ENCODE measurements around the gene YBX3. TPM values are rescaled to one million over a fixed set of nuclear protein-coding genes. Genes with fewer than 3 reads are reported as not detected.

The YBX3 gene
- polyA plus RNA-seq: 140 TPM
- long read RNA-seq, donor 1, transcript YBX3-201 (10 exons, 1,796 nt): minor isoform, 7 of 23 reads
- long read RNA-seq, donor 1, transcript YBX3-202 (9 exons, 1,708 nt): major isoform, 9 of 23 reads
- long read RNA-seq, donor 1, partial matches to known transcripts: 5 of 23 reads
- long read RNA-seq, donor 1, other reads (novel, unspliced or antisense): 0 of 23 reads
- long read RNA-seq, donor 2, transcript YBX3-201 (10 exons, 1,796 nt): minor isoform, 12 of 67 reads
- long read RNA-seq, donor 2, transcript YBX3-202 (9 exons, 1,708 nt): major isoform, 17 of 67 reads
- long read RNA-seq, donor 2, partial matches to known transcripts: 26 of 67 reads
- long read RNA-seq, donor 2, other reads (novel, unspliced or antisense): 5 of 67 reads
- long read RNA-seq, donor 3: 0 reads
- long read RNA-seq, donor 4: 0 reads
- long read RNA-seq, donor 5, transcript YBX3-202 (9 exons, 1,708 nt): major isoform, 8 of 23 reads
- long read RNA-seq, donor 5, transcript YBX3-201 (10 exons, 1,796 nt): major isoform, 8 of 23 reads
- long read RNA-seq, donor 5, partial matches to known transcripts: 7 of 23 reads
- long read RNA-seq, donor 5, other reads (novel, unspliced or antisense): 0 of 23 reads
- long read RNA-seq, donor 6, transcript YBX3-201 (10 exons, 1,796 nt): minor isoform, 5 of 38 reads
- long read RNA-seq, donor 6, transcript YBX3-202 (9 exons, 1,708 nt): major isoform, 8 of 38 reads
- long read RNA-seq, donor 6, partial matches to known transcripts: 20 of 38 reads
- long read RNA-seq, donor 6, other reads (novel, unspliced or antisense): 0 of 38 reads
- long read RNA-seq, donor 7, transcript YBX3-202 (9 exons, 1,708 nt): minor isoform, 6 of 27 reads
- long read RNA-seq, donor 7, transcript YBX3-201 (10 exons, 1,796 nt): major isoform, 8 of 27 reads
- long read RNA-seq, donor 7, partial matches to known transcripts: 10 of 27 reads
- long read RNA-seq, donor 7, other reads (novel, unspliced or antisense): 0 of 27 reads
- long read RNA-seq, donor 8, transcript YBX3-201 (10 exons, 1,796 nt): major isoform, 9 of 41 reads
- long read RNA-seq, donor 8, transcript YBX3-202 (9 exons, 1,708 nt): minor isoform, 8 of 41 reads
- long read RNA-seq, donor 8, partial matches to known transcripts: 19 of 41 reads
- long read RNA-seq, donor 8, other reads (novel, unspliced or antisense): 0 of 41 reads
- long read RNA-seq, donor 9, transcript YBX3-201 (10 exons, 1,796 nt): major isoform, 6 of 17 reads
- long read RNA-seq, donor 9, partial matches to known transcripts: 5 of 17 reads
- long read RNA-seq, donor 9, other reads (novel, unspliced or antisense): 0 of 17 reads
- long read RNA-seq, donor 10, transcript YBX3-201 (10 exons, 1,796 nt): minor isoform, 7 of 40 reads
- long read RNA-seq, donor 10, transcript YBX3-202 (9 exons, 1,708 nt): major isoform, 17 of 40 reads
- long read RNA-seq, donor 10, partial matches to known transcripts: 15 of 40 reads
- long read RNA-seq, donor 10, other reads (novel, unspliced or antisense): 0 of 40 reads
- long read RNA-seq, donor 11, transcript YBX3-202 (9 exons, 1,708 nt): major isoform, 9 of 35 reads
- long read RNA-seq, donor 11, transcript YBX3-201 (10 exons, 1,796 nt): minor isoform, 7 of 35 reads
- long read RNA-seq, donor 11, partial matches to known transcripts: 17 of 35 reads
- long read RNA-seq, donor 11, other reads (novel, unspliced or antisense): 0 of 35 reads

- peaks cover 4% of the 10 kb centered on the region for H3K4me1 ChIP-seq (ENCODE audit: control insufficient read depth, insufficient read depth, low read length)
- no peaks in the 10 kb centered on the region for H3K9me3 ChIP-seq (ENCODE audit: control insufficient read depth, low read depth, low read length)
- no peaks in the 10 kb centered on the region for H3K36me3 ChIP-seq (ENCODE audit: control insufficient read depth, insufficient read depth, low read length)
- DNase-seq: peak; percentile 56 to 87
- H3K27me3 ChIP-seq (ENCODE audit: control insufficient read depth, insufficient read depth, low read length): peaks cover 6% of the 10 kb centered on the region
- peak within 1 kb of the TSS; percentile 96 for H3K4me3 ChIP-seq (ENCODE audit: low read length)
- H3K27ac ChIP-seq (ENCODE audit: low read length): peak within 1 kb of the TSS; percentile 94
- no CpG with 5 or more reads among the region's 95 CpGs for WGBS (ENCODE audit: insufficient coverage, low lambda C conversion rate)
Observed at GRCh38 chr12:10722905-10723746, at the start of gene YBX3. YBX3 (minus strand) TSS chr12:10723323; CDS start chr12:10723111, 212 bp downstream.

- H3K36me3 ChIP-seq (ENCODE audit: control insufficient read depth, insufficient read depth, low read length): no peaks in the 10 kb centered on the region
- peaks cover 6% of the 10 kb centered on the region for H3K27me3 ChIP-seq (ENCODE audit: control insufficient read depth, insufficient read depth, low read length)
- H3K9me3 ChIP-seq (ENCODE audit: control insufficient read depth, low read depth, low read length): no peaks in the 10 kb centered on the region
- no peak overlapping the region for H3K4me3 ChIP-seq (ENCODE audit: low read length)
- DNase-seq: no peak
- WGBS (ENCODE audit: insufficient coverage, low lambda C conversion rate): no CpG with 5 or more reads among the region's 1 CpG
- H3K4me1 ChIP-seq (ENCODE audit: control insufficient read depth, insufficient read depth, low read length): no peaks in the 10 kb centered on the region
- no peak overlapping the region for H3K27ac ChIP-seq (ENCODE audit: low read length)
Observed at GRCh38 chr12:10771132-10771733, 48.1 kb upstream of the YBX3 start.

- Histone ChIP-seq H3K27me3 (ENCODE audit: control insufficient read depth, insufficient read depth, low read length) (no peaks in the 10 kb centered on the region), H3K36me3 (ENCODE audit: control insufficient read depth, insufficient read depth, low read length) (no peaks in the 10 kb centered on the region), H3K4me3 (ENCODE audit: low read length) (no peak overlapping the region), H3K4me1 (ENCODE audit: control insufficient read depth, insufficient read depth, low read length) (peaks cover 4% of the 10 kb centered on the region), H3K9me3 (ENCODE audit: control insufficient read depth, low read depth, low read length) (no peaks in the 10 kb centered on the region), H3K27ac (ENCODE audit: low read length) (no peak overlapping the region)
- DNase-seq: peak in 1 of 2 donors; percentile 39
- 31% methylated on average over 2 of the region's 2 CpGs for whole genome bisulfite sequencing (ENCODE audit: insufficient coverage, low lambda C conversion rate)
Observed at GRCh38 chr12:10759657-10760056, 36.5 kb upstream of the YBX3 start.

GRCh38 chr12:10756194-10756593 is 33.1 kb upstream of the YBX3 start:
- Histone ChIP-seq H3K27ac (ENCODE audit: low read length) (no peak overlapping the region), H3K27me3 (ENCODE audit: control insufficient read depth, insufficient read depth, low read length) (no peaks in the 10 kb centered on the region), H3K4me1 (ENCODE audit: control insufficient read depth, insufficient read depth, low read length) (peaks cover 4% of the 10 kb centered on the region), H3K36me3 (ENCODE audit: control insufficient read depth, insufficient read depth, low read length) (no peaks in the 10 kb centered on the region), H3K4me3 (ENCODE audit: low read length) (no peak overlapping the region), H3K9me3 (ENCODE audit: control insufficient read depth, low read depth, low read length) (no peaks in the 10 kb centered on the region)
- WGBS (ENCODE audit: insufficient coverage, low lambda C conversion rate): 90% methylated on average over 2 of the region's 4 CpGs
- no peak for DNase-seq

- DNase-seq: no peak
- no peaks in the 10 kb centered on the region for H3K9me3 ChIP-seq (ENCODE audit: control insufficient read depth, low read depth, low read length)
- WGBS (ENCODE audit: insufficient coverage, low lambda C conversion rate): no CpG with 5 or more reads among the region's 4 CpGs
- no peaks in the 10 kb centered on the region for H3K27me3 ChIP-seq (ENCODE audit: control insufficient read depth, insufficient read depth, low read length)
- no peaks in the 10 kb centered on the region for H3K36me3 ChIP-seq (ENCODE audit: control insufficient read depth, insufficient read depth, low read length)
- no peak overlapping the region for H3K27ac ChIP-seq (ENCODE audit: low read length)
- H3K4me3 ChIP-seq (ENCODE audit: low read length): no peak overlapping the region
- no peaks in the 10 kb centered on the region for H3K4me1 ChIP-seq (ENCODE audit: control insufficient read depth, insufficient read depth, low read length)
Observed at GRCh38 chr12:10753059-10753458, 29.9 kb upstream of the YBX3 start.

- H3K27ac ChIP-seq (ENCODE audit: low read length): no peak overlapping the region
Observed at GRCh38 chr12:10750385-10750727, 27.2 kb upstream of the YBX3 start.

GRCh38 chr12:10749700-10750384 is 26.7 kb upstream of the YBX3 start:
- peak overlapping the region; percentile 19 for H3K4me3 ChIP-seq (ENCODE audit: low read length)
- WGBS (ENCODE audit: insufficient coverage, low lambda C conversion rate): 67% methylated on average over 1 of the region's 17 CpGs
- no peak overlapping the region for H3K27ac ChIP-seq (ENCODE audit: low read length)
- H3K36me3 ChIP-seq (ENCODE audit: control insufficient read depth, insufficient read depth, low read length): no peaks in the 10 kb centered on the region
- no peaks in the 10 kb centered on the region for H3K27me3 ChIP-seq (ENCODE audit: control insufficient read depth, insufficient read depth, low read length)
- peak; percentile 68 to 82 for DNase-seq
- H3K9me3 ChIP-seq (ENCODE audit: control insufficient read depth, low read depth, low read length): no peaks in the 10 kb centered on the region
- H3K4me1 ChIP-seq (ENCODE audit: control insufficient read depth, insufficient read depth, low read length): no peaks in the 10 kb centered on the region

More at GRCh38 chr12:10750385-10750727, 27.2 kb upstream of the YBX3 start:
- H3K4me3 ChIP-seq (ENCODE audit: low read length): no peak overlapping the region
- WGBS (ENCODE audit: insufficient coverage, low lambda C conversion rate): no CpG with 5 or more reads among the region's 4 CpGs
- no peak for DNase-seq
- no peaks in the 10 kb centered on the region for H3K4me1 ChIP-seq (ENCODE audit: control insufficient read depth, insufficient read depth, low read length)
- H3K9me3 ChIP-seq (ENCODE audit: control insufficient read depth, low read depth, low read length): no peaks in the 10 kb centered on the region
- H3K36me3 ChIP-seq (ENCODE audit: control insufficient read depth, insufficient read depth, low read length): no peaks in the 10 kb centered on the region
- H3K27me3 ChIP-seq (ENCODE audit: control insufficient read depth, insufficient read depth, low read length): no peaks in the 10 kb centered on the region

- no peak overlapping the region for H3K27ac ChIP-seq (ENCODE audit: low read length)
- H3K9me3 ChIP-seq (ENCODE audit: control insufficient read depth, low read depth, low read length): no peaks in the 10 kb centered on the region
- H3K27me3 ChIP-seq (ENCODE audit: control insufficient read depth, insufficient read depth, low read length): no peaks in the 10 kb centered on the region
- H3K4me3 ChIP-seq (ENCODE audit: low read length): no peak overlapping the region
- WGBS (ENCODE audit: insufficient coverage, low lambda C conversion rate): no CpG with 5 or more reads among the region's 11 CpGs
- H3K36me3 ChIP-seq (ENCODE audit: control insufficient read depth, insufficient read depth, low read length): no peaks in the 10 kb centered on the region
- DNase-seq: no peak
- no peaks in the 10 kb centered on the region for H3K4me1 ChIP-seq (ENCODE audit: control insufficient read depth, insufficient read depth, low read length)
Observed at GRCh38 chr12:10747730-10748129, 24.6 kb upstream of the YBX3 start.
